ENCODE measurements around the gene INPP5A. TPM values are rescaled to one million over a fixed set of nuclear protein-coding genes. Genes with fewer than 3 reads are reported as not detected.

The INPP5A gene
- total and polyA plus RNA-seq, 2 of the 13 experiments (the other 11 are each of a cell fraction or from before 2014, with no cell fraction given) = 17.5 to 37.9 TPM

GRCh38 chr10:132493246-132493755 lies 44.3 kb upstream of the INPP5A start (continued):
- TF ChIP-seq TFDP1 (CRISPR knock-in tag; IDR thresholded peaks at IDR 0.05; ENCODE audit: borderline replicate concordance) (no peak), ATRX (CRISPR knock-in tag; IDR thresholded peaks at IDR 0.05; ENCODE audit: borderline replicate concordance) (no peak), POLR2AphosphoS2 (IDR thresholded peaks at IDR 0.05; ENCODE audit: low read depth, low read length) (no peak), MTF1 (CRISPR knock-in tag; IDR thresholded peaks at IDR 0.05) (no peak), NFKB2 (CRISPR knock-in tag; IDR thresholded peaks at IDR 0.05; ENCODE audit: borderline replicate concordance) (no peak), RXRB (CRISPR knock-in tag; IDR thresholded peaks at IDR 0.05; ENCODE audit: borderline replicate concordance) (no peak), ZNF746 (CRISPR knock-in tag; IDR thresholded peaks at IDR 0.05) (no peak), RORA (CRISPR knock-in tag; IDR thresholded peaks at IDR 0.05) (no peak), LCORL (IDR thresholded peaks at IDR 0.05) (no peak), LCORL (CRISPR knock-in tag; IDR thresholded peaks at IDR 0.05) (no peak), PITX1 (CRISPR knock-in tag; IDR thresholded peaks at IDR 0.05) (no peak), NFYB (CRISPR knock-in tag; IDR thresholded peaks at IDR 0.05) (no peak)

GRCh38 chr10:132493756-132494290 lies 43.8 kb upstream of the INPP5A start:
- in situ Hi-C loops (cut with HindIII; ENCODE audit: extremely low pct_ligation_motif_present, low pct_unique_long_range_greater_than_20kb) = no loop called here
- ATAC-seq = no peak
- no peak for DNase-seq (ENCODE audit: low spot score)
- Histone ChIP-seq H3K27ac (ENCODE audit: extremely low read length, insufficient read depth, low read length) (no peak overlapping the region), H3K79me2 (ENCODE audit: insufficient read depth, low read length) (no peaks in the 10 kb centered on the region), H3K9ac (ENCODE audit: insufficient read depth, low read depth, low read length) (no peak overlapping the region), H3K36me3 (replicated peaks in 1 of 2; ENCODE audit: control insufficient read depth in 1 of 2, insufficient read depth in 2 of 2, low read length in 2 of 2) (no peaks in the 10 kb centered on the region), H3K4me1 (ENCODE audit: insufficient read depth, low read length) (no peaks in the 10 kb centered on the region), H3K4me3 (replicated peaks in 1 of 3; ENCODE audit: insufficient read depth in 1 of 3, low read depth in 2 of 3, low read length in 3 of 3) (no peak overlapping the region), H2AFZ (ENCODE audit: low read length) (no peak overlapping the region), H3K27me3 (ENCODE audit: control insufficient read depth in 1 of 2, insufficient read depth in 2 of 2, low read length in 2 of 2) (peaks cover 14 to 62% of the 10 kb centered on the region in 2 experiments; a peak in 4 of 5 replicates), H3K4me2 (ENCODE audit: low read depth, low read length) (no peak overlapping the region), H4K20me1 (ENCODE audit: insufficient read depth, low read length) (no peaks in the 10 kb centered on the region), H3K9me3 (ENCODE audit: low read length) (no peaks in the 10 kb centered on the region)
- no peak for FAIRE-seq
- 56% methylated on average over 8 of the region's 16 CpGs for WGBS (ENCODE audit: low lambda C conversion rate)
- intact Hi-C loops (cut with micrococcal nuclease; ENCODE audit: unreplicated experiment) = no loop called here
- ChIA-PET POLR2A (no interaction called here), CTCF (ENCODE audit: low intra/inter-chr PET ratio, low total read pairs) (no interaction called here)
- TF ChIP-seq ZNF792 (CRISPR knock-in tag; IDR thresholded peaks at IDR 0.05) = no peak
- no peak for TF ChIP-seq E2F1 (CRISPR knock-in tag; IDR thresholded peaks at IDR 0.05)
- TF ChIP-seq XBP1 (CRISPR knock-in tag; IDR thresholded peaks at IDR 0.05) = no peak
- TF ChIP-seq SNAPC5 (CRISPR knock-in tag; IDR thresholded peaks at IDR 0.05; ENCODE audit: borderline replicate concordance) = no peak
- no peak for TF ChIP-seq ZNF512B (CRISPR knock-in tag; IDR thresholded peaks at IDR 0.05; ENCODE audit: borderline replicate concordance)
- TF ChIP-seq ZNF567 (CRISPR knock-in tag; IDR thresholded peaks at IDR 0.05; ENCODE audit: borderline replicate concordance) = no peak
- no peak for TF ChIP-seq POGZ (CRISPR knock-in tag; IDR thresholded peaks at IDR 0.05)
- no TSS peak for BruUV-seq (replicated peaks)

All from HepG2 (cell line).